Transverse colon (tissue), 3 donors: ENCODE measurements around the gene C17orf100.

Experiments
- POLR2A ChIP-seq: fragments of 450-650 bp; IDR thresholded peaks from one replicate; pipeline ENCODE4 v1.6.1; 2016; ENCODE audit warnings: antibody characterized with exemption, mild to moderate bottlenecking, moderate library complexity
- TF ChIP-seq, protein P1 (sequence below), 5 experiments: fragments of 200-600 bp in 3 of 5; fragments of 450-650 bp in 2 of 5; sonication (generic) in 3 of 5; IDR thresholded peaks; 1 replicate in 2 of 5; 2 replicates in 3 of 5; pipeline ENCODE4 v1.5.1; 2016 to 2017; ENCODE audit warnings: antibody characterized with exemption in 5 of 5, inconsistent platforms in 3 of 5, mild to moderate bottlenecking in 2 of 5, moderate library complexity in 1 of 5

DNA sequence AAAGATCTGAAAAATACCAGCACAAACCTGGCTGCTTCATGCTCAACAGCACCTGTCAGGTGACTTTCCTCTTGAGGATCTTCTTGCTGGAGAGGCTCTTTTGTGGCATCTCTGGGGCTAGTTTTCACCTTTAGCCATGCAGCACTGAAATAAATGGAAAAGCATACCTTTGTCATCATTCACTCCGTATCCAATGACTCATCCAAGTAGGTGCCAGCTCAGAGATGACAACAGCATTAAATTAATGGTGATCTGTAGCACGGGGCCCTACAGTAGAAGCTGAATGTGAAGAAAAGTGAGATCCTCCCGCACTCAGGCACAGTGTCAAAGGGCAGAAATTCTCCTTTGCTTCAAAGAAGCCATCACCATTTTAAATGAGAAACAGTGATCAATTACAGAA, 43.2 kb upstream of the C17orf100 start:
- TF ChIP-seq, protein P1, sequence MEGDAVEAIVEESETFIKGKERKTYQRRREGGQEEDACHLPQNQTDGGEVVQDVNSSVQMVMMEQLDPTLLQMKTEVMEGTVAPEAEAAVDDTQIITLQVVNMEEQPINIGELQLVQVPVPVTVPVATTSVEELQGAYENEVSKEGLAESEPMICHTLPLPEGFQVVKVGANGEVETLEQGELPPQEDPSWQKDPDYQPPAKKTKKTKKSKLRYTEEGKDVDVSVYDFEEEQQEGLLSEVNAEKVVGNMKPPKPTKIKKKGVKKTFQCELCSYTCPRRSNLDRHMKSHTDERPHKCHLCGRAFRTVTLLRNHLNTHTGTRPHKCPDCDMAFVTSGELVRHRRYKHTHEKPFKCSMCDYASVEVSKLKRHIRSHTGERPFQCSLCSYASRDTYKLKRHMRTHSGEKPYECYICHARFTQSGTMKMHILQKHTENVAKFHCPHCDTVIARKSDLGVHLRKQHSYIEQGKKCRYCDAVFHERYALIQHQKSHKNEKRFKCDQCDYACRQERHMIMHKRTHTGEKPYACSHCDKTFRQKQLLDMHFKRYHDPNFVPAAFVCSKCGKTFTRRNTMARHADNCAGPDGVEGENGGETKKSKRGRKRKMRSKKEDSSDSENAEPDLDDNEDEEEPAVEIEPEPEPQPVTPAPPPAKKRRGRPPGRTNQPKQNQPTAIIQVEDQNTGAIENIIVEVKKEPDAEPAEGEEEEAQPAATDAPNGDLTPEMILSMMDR (IDR thresholded peaks at IDR 0.05) = no peak
- TF ChIP-seq POLR2A = no peak
